ES-I3 (cell line): ENCODE measurements around the gene ECSIT.

Source experiments
- H3K36me3 ChIP-seq: 2 replicates; pipeline ENCODE4 v1.6.1; 2013; ENCODE audit warnings: mild to moderate bottlenecking, low read length, control low read depth, moderate library complexity; ENCODE audit not compliant: insufficient read depth
- H3K4me1 ChIP-seq: 2 replicates; pipeline ENCODE4 v1.6.1; 2013; ENCODE audit warnings: mild to moderate bottlenecking, control low read depth, low read length; ENCODE audit not compliant: insufficient read depth
- H3K9ac ChIP-seq: 2 replicates; pipeline ENCODE4 v1.6.1; 2013; ENCODE audit warnings: low read depth, mild to moderate bottlenecking, low read length, moderate library complexity
- H3K9me3 ChIP-seq: 2 replicates; pipeline ENCODE4 v1.6.1; 2013; ENCODE audit warnings: mild to moderate bottlenecking, low read length, moderate library complexity; ENCODE audit not compliant: control insufficient read depth, insufficient read depth

ECSIT gene

DNA sequence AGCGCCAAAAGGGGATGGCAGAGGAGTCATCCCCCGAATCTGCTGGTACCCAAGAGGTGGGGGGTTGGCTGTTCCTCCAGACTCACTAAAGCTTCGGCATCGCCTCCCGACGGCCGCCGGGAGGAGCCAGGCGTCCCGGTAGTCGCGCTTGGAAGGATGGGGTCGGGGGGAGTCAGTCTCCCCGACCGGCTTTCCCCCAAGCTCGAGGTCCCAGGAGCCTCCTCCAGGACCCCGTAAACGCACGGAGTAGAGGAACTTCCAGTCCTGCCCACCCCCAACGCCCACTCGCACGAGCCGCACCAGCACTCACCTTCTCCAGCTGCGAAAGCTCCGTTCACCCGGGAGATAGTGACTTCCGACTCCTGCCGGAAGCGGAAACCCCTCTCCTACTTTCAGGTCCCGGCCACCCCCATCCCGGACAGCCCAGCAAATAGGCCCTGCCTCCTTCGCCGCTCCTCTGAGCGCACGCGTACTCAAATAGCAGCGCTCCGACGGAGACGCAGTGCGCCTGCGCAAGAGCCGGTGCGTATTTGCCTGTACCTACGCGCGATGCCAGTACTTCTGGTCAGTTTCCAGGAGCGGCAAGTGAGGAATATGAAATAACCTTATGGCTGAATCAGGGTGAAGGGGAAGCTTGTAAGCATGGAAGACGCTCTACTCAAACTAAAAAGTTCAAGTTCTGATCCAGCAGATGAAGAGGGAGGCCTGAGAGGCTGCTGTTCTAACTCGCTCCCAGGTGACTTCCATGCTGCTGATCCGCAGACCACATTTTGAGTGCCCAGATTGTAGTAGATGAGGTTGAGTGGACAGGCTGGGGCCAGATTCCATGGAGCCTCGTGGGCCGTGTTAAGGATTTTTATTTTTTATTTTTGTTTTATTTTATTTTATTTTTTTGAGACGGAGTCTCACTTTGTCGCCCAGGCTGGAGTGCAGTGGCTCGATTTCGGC is 30.2 kb upstream of the ECSIT start, which contains the start of gene ELOF1:
TSS of gene ELOF1 (minus strand) at position 350 of the 948 bp plus-strand sequence. CDS start 4,883 bp downstream, outside the sequence.
- H3K4me1 ChIP-seq, result peaks cover 4% of the 10 kb centered on the region; the same call in 1 of the 2 replicates
- H3K9me3 ChIP-seq, result no peaks in the 10 kb centered on the region
- H3K9ac ChIP-seq, result peak within 1 kb of the TSS; percentile 90
- peaks cover 2% of the 10 kb centered on the region; the same call in 1 of the 2 replicates for H3K36me3 ChIP-seq

DNA sequence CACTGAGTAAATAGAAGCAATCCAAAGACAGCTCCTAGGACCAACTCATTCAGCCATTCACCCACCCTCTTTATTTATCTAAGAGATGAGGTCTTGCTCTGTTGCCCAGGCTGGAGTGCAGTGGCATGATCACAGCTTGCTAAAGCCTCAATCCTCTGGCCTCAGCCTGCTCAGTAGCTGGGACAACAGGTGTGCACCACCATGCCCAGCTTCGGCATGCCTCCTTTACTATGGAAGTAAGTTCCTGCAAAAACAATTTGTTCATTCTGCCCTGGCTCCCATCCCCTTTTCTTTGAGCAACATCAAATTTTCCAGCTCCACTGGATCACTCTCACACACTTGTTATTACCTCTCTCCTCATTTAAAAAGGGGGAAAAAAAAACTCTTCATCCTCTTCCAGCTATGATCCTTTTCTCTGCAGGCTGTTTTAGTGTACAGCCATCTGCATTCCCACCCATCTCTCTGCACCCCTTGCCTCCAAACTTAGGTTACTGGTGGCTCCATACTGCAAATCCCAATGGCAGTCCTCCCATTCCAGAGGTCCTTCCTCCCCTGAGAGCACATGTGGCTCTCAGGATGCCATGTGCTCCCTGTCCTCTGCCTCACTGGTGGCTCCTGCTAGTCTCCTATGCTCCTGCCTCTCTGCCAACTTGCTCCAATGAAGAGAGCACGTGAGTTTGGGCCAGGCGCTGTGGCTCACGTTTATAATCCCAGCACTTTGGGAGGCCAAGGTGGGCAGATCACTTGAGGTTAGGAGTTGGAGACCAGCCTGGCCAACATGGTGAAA is 27.9 kb upstream of the ECSIT start:
- Histone ChIP-seq H3K9ac (no peak overlapping the region), H3K36me3 (peaks cover 2% of the 10 kb centered on the region; the same call in 1 of the 2 replicates), H3K4me1 (peaks cover 4% of the 10 kb centered on the region), H3K9me3 (no peaks in the 10 kb centered on the region)

DNA sequence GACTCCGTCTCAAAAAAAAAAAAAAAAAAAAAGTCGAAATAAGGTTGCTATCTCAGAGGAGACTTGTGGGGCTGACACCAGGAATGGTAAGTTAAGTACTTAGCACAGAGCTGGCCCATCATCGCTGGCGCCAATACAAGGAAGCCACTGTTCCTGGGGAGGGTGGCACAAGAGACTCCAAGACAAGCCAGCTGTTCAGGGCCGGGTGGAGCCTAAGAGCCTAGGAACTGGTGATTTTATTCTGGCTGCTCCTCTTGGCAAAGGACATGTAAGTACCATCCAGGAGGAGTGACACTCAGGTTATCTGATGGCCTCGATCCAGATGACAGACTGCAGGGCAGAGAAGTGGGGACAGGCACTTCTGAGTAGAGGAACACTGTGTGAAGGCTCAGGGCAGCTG is 26.3 kb upstream of the ECSIT start:
- H3K4me1 ChIP-seq, result peaks cover 4% of the 10 kb centered on the region
- no peaks in the 10 kb centered on the region for H3K9me3 ChIP-seq
- peaks cover 4% of the 10 kb centered on the region; the same call in 1 of the 2 replicates for H3K36me3 ChIP-seq
- H3K9ac ChIP-seq, result no peak overlapping the region

DNA sequence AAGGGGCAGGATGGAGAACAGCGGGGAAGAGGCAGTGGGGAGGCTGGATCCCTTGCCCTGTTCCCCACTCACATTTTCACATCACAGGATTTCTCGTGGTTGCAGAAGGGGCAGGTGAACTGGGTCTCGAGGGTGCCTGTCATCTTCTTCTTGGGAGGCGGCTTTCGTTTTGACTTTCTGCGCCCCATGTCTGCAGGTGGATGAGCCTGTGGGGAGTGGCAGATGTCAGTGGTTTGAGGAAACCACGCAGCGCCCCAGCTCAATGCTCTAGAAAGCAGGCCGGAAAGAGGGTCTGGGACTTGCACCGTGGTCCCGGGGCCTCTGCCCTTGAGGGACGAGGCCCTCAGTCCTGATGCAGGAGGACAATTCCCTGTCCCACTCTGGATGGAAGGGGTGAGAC is 25.2 kb upstream of the ECSIT start:
- Histone ChIP-seq H3K4me1 (peaks cover 4% of the 10 kb centered on the region), H3K9me3 (no peaks in the 10 kb centered on the region), H3K36me3 (peaks cover 6% of the 10 kb centered on the region; the same call in 1 of the 2 replicates), H3K9ac (no peak overlapping the region)

DNA sequence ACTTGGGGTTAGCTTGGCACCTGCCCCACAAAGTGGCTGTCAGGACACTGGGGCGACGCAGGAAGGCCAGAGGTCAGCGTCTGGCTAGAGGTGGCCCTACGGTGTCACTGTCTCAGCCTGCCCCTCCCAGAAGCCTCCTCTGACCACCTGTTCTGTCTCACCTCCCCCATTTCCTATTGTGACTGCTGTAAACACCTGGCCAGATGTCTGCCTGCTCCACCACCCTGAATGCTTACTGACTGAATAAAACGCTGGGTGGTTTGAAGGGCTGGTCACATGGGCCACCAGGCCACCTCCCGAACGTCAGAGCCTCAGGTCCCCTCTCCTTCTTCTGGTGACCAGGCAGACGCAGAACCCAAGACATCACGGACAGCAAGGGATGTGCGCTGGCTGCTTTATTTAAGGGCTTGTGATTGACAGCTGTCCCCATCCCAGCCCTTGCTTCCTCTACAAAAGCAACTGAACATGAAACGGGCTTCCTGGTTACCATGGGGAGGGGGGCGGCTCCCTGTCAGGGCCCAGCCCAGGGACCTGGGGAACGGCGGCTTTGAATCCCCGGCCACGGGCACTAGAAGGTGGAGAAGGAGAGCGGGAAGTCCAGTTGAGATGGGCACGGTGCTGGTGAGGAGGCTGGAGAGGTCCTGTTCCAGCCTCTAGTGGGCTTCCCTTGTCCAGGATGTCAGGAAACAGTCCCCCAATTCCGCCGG is 23.9 kb upstream of the ECSIT start:
- H3K36me3 ChIP-seq, result peaks cover 6% of the 10 kb centered on the region; the same call in 1 of the 2 replicates

DNA sequence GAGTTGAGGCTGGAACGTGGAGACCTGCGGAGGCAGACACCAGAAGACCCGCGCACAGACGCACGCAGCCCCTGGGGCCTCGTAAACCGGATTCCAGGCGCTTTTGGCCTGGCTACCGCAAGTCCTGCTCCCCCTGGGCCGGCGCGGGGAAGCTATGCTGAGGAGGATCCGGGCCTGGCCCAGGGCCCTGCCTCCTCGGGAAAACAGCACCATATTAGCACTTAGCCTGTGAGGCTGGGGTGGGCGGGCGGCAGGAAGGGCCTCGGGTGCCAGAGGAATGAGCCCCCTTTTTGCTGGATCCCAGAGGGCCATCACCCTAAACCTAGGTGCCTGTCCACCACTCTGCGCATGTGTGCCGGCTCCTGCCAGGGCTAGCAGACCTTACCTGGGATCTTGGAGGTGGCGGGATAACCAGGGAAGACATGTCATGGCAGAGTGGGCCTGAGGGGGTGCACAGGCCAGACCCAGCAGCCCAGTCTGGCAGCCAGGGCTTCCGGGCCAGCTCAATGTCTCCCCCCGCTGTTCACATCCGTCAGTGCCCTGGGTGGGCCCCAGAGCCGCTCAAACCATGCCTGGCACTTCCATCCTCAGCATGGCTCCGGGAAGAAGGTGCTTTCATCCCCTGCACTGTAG is 22.8 kb upstream of the ECSIT start:
- Histone ChIP-seq H3K9ac (no peak overlapping the region), H3K4me1 (no peaks in the 10 kb centered on the region; the same call in 1 of the 2 replicates), H3K36me3 (peaks cover 6% of the 10 kb centered on the region; the same call in 1 of the 2 replicates), H3K9me3 (no peaks in the 10 kb centered on the region)

More for the DNA sequence above, 23.9 kb upstream of the ECSIT start:
- no peak overlapping the region for H3K9ac ChIP-seq
- no peaks in the 10 kb centered on the region for H3K9me3 ChIP-seq
- H3K4me1 ChIP-seq, result peaks cover 2% of the 10 kb centered on the region

DNA sequence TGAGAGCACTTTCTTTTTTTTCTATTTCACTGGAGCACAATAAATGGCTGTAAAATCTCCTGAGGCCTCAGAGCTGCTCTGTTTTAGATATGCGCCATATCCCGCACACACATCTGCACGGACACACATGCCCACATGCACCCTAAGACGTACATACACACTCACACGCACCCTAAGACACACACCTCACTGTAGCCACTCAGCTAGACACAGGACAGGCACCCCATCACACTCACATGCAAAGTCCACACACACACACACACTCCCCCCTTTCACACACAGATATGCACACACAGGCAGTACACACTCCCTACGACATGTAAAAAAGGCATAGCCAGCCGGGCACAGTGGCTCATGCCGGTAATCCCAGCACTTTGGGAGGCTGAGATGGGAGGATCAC is 21.3 kb upstream of the ECSIT start:
- H3K36me3 ChIP-seq, result peaks cover 4% of the 10 kb centered on the region; the same call in 1 of the 2 replicates
- H3K9ac ChIP-seq, result no peak overlapping the region
- H3K9me3 ChIP-seq, result no peaks in the 10 kb centered on the region
- peaks cover 4% of the 10 kb centered on the region; the same call in 1 of the 2 replicates for H3K4me1 ChIP-seq

DNA sequence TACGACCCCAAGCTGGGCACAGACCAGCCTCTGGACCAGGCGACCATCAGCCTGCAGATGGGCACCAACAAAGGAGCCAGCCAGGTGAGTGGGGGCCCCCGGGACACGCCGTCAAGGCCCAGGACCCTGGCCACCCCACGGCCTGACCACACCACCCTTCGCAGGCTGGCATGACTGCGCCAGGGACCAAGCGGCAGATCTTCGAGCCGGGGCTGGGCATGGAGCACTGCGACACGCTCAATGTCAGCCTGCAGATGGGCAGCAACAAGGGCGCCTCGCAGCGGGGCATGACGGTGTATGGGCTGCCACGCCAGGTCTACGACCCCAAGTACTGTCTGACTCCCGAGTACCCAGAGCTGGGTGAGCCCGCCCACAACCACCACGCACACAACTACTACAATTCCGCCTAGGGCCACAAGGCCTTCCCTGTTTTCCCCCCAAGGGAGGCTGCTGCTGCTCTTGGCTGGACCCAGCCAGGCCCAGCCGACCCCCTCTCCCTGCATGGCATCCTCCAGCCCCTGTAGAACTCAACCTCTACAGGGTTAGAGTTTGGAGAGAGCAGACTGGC is 20.5 kb upstream of the ECSIT start:
- H3K36me3 ChIP-seq, result peaks cover 4% of the 10 kb centered on the region; the same call in 1 of the 2 replicates
- no peak overlapping the region for H3K9ac ChIP-seq
- H3K4me1 ChIP-seq, result peaks cover 4% of the 10 kb centered on the region; the same call in 1 of the 2 replicates
- H3K9me3 ChIP-seq, result no peaks in the 10 kb centered on the region

DNA sequence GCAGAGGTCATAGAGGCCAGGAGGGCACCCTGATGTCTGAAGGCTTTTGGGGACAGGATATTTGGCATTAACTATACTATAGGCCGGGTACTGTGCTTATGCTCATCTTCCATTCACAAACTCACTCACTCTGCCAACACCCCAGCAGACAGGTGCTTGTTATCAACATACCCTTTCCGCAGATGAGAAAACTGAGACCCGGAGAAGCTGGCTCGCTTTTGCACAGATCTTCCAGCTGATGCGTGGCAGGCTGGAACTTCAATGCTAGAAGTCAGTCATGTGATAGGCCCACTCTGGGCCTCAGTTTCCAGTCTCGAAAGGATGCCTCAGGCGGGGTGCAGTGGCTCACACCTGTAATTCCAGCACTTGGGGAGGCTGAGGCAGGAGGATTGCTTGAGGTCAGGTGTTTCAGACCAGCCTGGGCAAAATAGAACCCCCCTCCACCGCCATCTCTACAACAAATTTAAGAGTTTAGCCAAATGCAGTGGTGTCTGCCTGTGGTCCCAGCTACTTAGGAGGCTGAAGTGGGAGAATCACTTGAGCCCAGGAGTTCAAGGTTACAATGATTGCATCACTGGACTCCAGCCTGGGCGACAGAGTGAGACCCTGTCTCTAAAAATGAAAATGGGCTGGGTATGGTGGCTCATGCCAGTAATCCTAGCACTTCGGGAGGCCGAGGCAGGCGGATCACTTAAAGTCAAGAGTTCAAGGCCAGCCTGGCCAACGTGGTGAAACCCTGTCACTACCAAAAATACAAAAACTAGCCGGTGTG is 19.2 kb upstream of the ECSIT start:
- H3K9ac ChIP-seq, result no peak overlapping the region
- H3K4me1 ChIP-seq, result peaks cover 4% of the 10 kb centered on the region; the same call in 1 of the 2 replicates
- H3K9me3 ChIP-seq, result no peaks in the 10 kb centered on the region
- peaks cover 4% of the 10 kb centered on the region; the same call in 1 of the 2 replicates for H3K36me3 ChIP-seq

DNA sequence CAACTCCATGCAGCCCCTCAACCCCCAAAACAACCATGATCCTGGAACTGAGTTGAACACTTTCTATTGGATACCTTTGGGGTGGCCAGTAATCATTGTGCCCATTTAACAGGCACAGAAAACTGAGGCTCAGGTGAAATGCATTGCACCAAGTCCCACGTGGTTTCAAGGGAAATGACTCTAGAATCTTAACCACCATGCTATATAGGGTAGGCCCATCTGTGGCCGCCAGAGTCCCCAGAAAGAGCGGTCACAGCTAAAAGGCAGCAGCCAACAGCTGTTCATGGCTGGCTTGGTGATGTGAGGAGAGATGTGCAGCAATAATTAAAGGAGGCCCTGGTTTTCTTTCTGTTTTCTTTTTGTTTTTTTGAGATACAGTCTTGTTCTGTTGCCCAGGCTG is 12.3 kb upstream of the ECSIT start:
- peaks cover 8% of the 10 kb centered on the region; the same call in 1 of the 2 replicates for H3K4me1 ChIP-seq
- H3K36me3 ChIP-seq, result no peaks in the 10 kb centered on the region; the same call in 1 of the 2 replicates
- H3K9ac ChIP-seq, result no peak overlapping the region
- H3K9me3 ChIP-seq, result no peaks in the 10 kb centered on the region

DNA sequence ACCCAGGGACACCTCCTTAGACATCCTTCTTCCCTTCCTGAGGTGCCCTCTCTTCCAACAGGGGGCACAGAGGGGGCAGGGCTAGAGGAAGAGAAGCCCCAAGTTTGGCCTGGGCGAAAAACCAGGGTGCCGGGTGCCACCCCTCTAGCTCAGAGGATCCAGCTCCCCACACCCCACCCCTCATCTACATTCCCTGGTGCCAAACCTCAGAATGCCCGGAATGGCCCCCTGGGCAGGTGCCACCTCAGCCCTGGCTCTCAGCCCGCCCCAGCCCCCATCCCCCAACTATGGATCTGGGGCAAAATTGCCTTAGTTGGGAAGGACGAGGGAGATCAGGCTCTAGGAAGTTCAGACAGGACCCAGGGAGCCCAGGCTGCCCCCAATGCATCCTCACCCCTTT is 11.7 kb upstream of the ECSIT start:
- H3K36me3 ChIP-seq, result no peaks in the 10 kb centered on the region; the same call in 1 of the 2 replicates
- no peak overlapping the region for H3K9ac ChIP-seq
- H3K9me3 ChIP-seq, result no peaks in the 10 kb centered on the region
- H3K4me1 ChIP-seq, result 0 out of 2 replicates have a peak, but pooled peaks cover 4% of the 10 kb centered on the region

DNA sequence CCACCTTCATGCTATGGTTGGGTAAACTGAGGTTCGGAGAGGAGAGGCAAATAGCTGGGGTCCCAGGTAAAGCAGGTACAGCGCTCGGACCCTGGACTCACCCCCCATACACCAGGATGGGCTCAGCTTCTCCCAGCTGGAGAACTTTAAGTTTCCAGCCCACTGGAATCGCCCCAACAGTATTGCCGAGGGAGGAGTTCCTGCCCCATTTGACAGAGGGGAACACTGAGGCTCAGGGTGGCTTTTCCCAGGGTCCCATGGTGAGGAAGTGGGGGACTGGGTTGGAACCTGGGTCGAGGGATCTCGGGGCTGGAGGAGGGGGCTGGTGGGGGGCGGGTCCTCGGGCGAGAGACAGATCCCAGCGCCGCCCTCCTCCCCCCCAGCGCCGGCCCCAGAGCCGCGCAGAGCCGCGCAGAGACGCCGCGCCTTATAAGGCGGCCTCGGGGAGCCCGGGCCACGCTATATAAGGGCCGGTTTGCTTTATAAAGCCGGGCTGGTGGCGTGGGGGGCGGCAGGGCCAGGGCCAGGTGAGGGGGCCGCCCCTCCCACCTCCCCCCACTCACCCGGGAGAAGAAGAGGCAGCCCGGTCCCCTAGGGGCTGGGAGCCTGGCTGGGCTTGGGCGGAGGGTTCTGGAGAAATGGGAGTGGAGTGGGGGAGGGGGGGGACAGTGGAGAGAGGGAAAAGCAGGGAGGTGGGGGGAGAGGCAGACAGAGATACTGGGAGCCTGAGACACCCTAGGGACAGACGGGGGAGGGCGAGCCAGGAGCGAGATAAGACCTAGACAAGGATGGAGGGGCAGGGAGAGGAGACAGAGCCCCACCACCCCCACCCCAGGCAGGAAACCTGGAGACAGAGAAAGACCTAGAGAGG is 10.8 kb upstream of the ECSIT start:
- Histone ChIP-seq H3K4me1 (0 out of 2 replicates have a peak, but pooled peaks cover 8% of the 10 kb centered on the region), H3K36me3 (no peaks in the 10 kb centered on the region; the same call in 1 of the 2 replicates), H3K9me3 (no peaks in the 10 kb centered on the region), H3K9ac (peak overlapping the region; percentile 56; the same call in 1 of the 2 replicates)
